Measurements from ENCODE around the gene DCDC1.
A peak's percentile ranks its signal among the peaks of the same experiment; 100 is the strongest.

DCDC1 gene

DNA sequence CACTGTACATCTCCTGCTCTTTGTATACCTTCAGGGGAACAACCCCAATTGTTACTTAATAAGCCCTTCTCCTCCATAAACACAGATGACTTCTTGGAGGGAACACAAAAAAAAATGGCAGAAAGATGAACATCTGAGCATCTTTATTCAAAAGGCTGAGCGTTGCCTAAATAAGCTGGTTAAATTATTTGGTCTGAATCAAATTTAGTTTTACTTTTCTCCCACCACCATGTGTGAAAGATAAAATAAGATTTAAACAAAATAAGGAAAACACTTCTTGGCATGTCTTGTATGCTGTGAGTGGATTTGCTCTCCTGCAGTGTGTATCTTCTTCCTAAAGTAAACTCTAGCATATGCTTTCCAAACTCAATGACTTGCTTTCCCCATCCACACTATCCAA is 137.9 kb downstream of the DCDC1 start:
- DNase-seq, result no peak

DNA sequence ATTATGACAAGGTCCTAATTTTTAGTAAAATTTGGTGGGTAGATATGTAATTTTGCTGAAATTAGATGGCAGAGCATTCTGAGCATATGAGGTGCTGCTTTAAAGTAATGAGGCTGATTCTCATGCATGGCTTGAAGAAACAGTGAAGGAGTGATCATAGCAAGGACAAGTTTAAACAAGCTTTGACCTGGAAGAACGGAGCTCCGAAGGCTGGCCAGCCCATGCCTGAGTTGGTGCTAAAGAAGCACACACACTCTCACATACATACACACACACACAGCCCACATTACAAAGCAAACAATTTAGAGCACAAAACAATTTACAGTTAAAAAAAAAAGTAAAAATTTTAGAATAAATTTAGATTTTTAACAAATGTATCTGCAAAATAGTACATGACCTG is 150.7 kb downstream of the DCDC1 start:
- no peak for DNase-seq

DNA sequence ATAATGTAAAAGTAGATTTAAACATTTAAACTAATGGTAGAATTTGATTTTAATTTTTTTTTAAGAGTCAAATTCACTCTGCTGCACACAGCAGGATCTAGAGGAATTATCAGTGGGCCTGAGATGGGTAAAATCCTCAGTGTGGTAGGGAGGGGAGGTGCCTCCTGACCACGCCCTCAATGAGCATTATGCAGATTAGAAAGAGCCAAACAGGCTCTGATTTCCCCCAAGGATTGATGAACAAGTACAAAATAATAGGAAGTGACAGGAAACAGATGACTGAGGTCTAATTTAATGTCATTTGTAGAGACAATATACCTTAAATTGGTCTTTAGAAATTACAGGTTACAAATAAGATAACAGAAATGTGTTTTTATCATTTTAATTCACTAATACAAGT is 155.2 kb downstream of the DCDC1 start:
- DNase-seq, result no peak

DNA sequence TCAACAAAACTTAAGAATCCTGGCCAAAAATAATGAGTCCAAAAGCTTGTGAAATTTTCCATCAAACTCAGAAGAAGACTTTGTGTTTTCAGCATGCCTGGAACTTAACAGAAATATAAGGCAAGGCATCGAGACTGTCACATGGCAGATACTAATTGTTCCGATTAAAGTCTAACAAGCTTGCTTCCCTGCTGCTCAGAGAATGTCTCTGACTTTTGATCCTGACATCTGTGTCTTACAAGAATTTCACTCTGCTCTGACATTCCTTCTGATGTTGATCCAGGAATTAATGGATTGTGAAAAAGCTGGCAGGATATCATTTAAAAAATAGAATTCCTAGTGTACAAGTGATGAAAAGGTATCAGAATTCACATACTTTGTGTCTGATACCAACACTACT is 170.2 kb downstream of the DCDC1 start:
- no peak for DNase-seq

DNA sequence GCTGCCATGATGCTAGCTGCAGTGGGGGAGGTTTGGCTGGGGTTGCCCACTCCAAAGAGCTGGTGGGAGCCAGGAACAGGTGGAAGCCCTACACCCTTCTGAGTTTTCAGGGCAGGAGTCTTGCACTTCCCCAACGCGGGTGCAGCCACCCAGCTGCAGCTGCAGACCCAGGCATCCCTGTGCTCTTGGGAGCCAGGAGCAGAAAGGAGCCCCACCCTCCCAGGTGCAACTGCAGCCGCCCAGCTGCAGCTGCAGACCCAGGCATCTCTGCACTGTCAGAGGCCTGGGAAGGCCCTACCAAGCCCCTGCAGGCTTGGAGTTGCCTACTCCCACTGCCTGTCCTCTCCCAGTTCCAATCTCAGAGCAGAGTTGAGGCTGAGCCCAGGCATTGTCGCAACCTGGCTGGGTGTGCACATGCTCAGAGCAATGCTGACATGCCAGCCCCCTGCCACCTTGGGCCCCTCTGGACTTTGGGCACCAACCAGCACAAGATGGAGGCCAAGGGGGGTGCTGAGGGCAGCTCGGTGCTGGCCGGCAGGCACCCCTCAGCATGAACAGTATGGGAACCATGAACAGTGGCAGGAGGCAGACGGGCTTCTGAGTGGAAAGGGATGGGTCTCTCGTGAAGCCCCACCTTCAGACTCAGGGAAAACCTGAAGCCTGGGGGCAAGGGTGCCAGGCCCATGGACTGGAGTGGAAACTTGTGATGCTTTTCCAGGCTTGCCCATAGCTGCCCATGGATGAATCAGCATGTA is 195.4 kb downstream of the DCDC1 start:
- DNase-seq, result no peak

DNA sequence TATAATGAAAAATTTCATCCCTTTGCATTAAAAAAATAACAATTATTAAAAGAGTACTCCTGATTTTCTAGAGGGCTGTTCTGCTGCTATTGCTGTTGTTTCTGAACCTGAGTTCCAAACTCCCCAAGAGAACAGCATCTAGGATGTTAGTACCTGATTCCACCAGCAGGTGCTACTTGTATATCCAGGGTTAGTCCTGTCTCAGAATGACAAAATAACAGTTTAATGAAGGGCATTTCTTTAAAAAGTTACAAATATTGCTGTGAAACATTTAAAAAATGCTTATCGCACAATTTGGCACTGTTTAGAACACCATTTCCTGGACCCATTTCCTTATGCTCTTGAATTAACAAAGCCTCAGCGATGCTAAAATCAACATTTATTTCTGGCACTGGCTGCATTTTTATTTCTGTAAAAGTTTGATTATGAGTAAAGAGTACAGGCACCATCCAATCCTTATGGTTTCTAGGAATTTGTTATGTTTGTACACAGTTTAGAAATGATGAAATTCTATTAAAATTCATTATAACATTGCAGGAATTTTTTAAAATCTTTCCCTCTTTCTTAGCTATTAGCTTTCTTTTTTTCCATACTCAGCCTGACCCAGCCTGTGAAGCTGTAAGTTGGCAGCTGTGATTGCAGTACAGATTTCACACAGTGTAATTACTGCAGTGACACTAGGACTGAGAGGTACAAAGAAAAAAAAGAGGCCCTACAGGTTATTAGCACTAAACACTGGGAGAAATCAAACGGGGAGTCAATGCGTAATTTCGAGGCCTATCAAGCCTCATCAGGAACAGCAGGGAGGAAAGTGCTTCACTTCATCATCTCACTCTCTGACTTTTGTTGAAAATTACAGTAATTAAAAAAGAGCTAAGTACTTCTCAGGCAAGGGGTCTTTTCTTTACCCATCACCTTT is 208.8 kb downstream of the DCDC1 start:
- no peak for DNase-seq

DNA sequence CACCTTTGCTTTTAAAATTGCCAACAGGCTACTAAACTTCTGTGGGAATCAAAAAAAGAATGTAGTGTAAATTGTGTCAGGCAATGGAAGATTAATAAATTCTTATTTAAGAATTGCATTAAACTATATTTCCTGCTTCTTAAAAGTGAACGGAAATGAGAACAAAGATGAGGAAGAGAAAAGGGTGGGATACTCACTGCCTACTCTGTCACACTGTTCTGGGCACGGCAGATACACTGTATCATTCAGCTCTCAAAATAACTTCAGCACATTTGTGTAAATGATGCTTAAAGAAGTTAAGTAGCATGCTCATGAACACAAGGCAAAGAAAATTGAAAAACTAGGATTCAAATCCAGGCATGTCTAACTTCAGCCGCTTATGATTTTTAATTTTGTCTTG is 218.7 kb downstream of the DCDC1 start:
- DNase-seq, result no peak

DNA sequence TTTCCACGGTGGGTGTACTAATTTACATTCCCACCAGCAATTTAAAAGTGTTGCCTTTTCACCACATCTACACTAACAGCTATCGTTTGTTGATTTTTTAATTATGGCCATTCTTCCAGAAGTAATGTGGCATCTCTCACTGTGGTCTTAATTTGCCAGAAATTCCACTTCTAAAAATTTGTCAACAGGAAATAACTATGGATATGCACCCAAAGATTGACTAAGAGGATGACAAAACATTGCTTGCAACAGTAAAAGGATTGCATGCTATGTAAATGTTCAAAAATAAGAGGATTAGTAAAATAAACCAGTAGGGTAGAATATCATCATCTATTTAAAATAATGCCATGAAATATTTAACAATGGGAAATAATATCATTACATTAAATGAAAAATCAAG is 219.5 kb downstream of the DCDC1 start:
- no peak for DNase-seq

DNA sequence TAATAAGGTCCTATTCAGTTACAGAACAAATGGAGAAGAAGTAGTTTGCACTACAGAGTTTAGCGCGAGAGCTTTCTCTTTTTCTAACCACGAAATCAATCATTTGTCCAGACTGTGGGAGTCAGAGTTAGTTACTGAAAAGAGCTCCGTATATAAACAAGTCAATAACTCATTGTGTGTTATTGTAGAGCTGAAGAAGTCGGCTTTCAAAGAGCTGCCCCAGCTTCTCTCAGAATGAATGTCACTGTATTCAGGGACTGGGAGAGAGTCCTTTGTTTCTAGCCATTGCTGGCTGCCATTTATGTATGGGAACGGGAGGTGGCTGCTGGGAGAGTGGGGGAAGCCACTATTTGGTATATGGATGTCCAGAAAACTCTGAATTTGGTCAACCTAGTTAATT is 227.8 kb downstream of the DCDC1 start:
- DNase-seq, result no peak

DNA sequence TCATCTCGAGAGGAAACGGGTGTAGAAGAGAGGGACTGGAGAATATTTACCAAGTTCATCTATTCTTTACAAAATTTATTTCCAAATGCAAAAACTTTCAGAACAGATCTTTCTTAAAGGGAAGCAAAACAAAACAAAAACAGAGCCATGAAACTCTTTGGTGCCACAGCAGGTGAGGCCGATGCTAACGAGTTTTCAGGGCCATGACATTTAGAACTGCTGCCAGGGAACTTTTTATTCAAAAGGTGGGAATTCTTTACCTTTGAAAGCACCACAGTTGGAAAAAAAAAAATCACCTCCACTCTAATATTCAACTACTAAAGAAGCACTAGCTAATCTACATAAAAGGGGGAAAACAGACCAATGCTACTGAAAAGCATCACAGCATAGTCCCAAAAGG is 230.1 kb downstream of the DCDC1 start:
- DNase-seq, result no peak

DNA sequence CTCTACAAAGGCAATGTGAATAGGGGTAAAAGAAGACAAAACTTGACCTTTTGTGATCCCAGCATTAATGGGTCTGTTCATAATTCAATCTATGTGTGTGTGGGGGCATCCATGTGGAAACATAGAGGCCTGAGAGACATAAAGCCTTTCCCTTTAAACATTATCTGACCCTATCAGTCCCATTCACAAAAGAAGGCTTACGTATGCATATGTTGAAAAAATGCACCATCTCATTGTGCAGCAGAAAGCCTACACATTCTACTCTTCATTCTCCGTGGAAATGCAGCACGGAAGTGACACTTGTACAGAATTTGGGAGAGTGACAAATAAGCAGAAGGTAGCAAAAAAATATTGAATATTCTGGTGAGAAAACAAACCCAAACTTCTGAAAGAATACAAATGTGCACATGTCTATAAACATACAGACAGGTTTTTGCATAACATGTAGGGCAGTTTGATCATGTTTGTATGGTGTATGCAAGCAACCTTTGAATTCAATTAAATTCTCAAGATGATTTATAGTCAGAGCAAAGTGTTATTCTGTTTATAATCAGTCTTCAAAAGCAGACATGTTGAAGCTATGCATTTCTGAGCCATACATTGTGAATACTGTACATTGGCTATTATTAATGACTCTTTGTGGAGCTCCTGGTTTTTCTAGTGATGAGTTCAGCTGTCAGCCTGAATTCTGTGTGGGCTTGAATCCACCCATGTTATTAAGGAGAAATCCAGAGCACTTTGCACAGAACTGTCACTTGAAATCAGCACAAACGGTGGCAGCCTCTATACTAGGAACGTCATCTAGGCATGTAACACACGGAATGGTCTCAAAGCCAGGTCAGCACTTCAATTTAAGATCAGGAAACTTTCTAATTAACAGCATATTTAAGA is 236.8 kb downstream of the DCDC1 start:
- DNase-seq, result no peak

DNA sequence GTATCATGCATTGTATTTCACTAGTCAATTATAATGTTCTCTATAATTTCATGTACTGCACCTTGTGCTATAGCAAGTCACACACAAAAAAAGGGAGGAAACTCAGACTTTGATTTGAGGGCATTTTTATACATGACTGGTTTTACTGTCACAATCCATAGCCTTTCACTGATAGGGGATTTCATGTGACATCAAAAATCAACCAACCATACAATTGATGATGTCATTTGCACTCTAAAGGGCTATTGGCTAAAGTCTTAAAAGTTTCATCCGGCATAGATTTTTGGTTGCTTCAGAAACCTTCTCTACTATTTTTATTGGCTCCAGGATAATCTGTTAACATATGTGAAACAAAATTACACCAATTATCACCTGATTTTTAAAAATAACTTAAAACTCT is 237.8 kb downstream of the DCDC1 start:
- no peak for DNase-seq

DNA sequence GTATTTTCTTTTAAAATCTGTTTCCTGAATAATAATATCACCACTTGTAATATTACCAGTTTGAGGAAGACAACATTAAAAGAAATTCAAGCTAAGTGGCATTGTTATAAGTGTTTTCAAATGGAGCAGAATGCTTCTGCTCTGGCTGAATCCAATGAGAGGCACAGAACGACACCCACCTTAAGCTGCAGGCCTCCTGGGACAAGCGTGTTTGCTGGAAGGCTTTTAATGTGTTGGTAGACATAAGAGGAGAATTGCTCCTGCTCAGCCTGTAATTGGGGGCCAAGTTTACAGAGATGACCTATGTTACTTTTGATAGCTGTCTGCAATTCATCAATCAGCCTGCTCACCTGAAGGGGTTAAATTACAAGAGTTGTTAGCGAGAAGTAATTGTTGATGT is 242.2 kb downstream of the DCDC1 start:
- DNase-seq, result no peak

DNA sequence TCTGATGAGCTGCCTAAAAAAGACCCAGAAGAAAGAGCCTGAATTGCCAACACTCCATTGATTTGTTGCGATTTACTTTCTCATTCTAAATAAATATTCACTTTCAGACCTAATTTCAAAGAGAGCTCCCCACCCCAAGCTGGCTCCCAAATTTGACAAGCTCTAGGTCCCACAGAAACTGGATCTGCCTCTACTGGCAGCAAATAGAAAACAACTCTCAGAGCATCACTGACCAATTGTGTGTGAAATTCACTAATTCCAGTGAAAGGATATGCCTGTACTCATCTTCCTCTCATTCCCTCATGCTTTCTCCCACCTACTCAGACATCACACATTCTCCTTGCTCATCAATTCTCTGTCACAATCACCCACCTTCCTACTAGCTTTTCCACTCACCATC is 249.1 kb downstream of the DCDC1 start:
- DNase-seq, result no peak

DNA sequence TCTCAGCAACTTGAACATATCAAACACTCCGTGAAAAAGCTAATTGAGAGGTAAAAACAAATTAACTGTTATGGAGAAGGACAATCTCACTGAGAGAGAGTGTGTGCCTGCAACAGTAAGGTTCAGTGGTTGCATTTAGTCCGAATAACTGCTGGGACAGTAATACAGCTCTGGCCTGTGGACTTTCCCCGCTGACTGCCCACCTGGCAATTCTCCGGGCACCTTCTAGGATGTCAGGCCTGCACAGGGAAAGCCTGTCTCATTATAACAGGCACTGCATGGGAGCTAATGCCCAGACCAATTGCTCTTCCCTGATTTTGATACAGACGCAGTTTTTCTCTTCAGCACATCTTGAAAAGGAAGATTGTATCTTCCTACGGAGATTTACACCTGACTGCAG is 251.0 kb downstream of the DCDC1 start:
- DNase-seq, result no peak

DNA sequence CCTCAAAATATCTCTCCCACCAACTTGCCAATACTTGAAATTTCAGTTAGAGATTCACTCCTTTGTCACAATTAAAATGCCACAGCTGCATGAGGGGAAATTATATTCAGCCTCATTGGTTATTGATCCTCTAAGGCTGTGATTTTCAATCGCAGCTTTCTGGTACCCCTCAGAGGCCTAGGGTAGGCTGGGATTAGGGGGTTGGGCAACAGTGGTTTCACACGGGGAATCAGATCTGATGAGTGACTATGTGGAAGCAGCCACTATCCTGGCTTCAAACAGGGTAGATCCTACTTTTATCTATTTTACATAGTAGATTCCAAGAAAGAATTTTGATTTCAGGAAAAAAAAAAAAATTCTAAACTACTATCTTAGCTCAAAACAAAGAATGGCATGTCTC is 252.5 kb downstream of the DCDC1 start:
- no peak for DNase-seq

DNA sequence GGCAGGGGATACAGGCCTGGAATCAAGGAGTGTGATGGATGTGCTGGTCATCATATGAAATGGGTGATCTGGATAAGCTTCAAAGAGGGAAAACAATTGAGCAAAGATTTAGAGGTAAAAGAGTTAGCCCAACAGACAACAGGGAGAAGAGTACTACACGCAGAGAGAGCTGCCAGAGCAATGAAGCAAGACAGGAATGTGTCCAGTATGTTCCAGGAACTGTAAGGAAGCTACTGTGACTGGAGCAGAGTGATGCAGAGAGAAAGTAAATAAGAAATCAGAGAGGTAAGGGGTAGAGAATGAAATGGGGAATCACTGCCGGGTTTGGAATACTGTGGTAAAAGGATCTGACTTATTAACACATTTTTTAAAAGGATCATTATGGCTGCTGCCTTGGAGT is 255.1 kb downstream of the DCDC1 start:
- DNase-seq, result no peak

DNA sequence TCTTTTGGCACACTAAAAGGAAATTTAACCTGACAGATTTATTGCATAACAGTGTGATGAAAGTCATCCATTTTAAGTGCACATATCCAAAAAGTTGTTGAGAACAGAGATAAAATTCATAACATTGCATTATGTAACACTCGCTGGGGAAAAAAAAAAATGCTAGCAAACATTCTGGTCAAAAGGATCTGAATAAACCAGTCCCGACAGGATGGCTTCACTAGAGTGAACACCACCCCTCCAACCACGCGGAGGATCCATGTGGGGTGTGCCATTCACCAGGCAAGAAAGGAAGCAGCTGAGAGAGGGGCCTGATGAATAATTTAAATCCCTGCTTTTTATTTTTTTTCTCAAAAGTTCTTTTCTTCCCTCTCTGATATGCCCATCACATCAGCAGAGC is 258.7 kb downstream of the DCDC1 start:
- no peak for DNase-seq

DNA sequence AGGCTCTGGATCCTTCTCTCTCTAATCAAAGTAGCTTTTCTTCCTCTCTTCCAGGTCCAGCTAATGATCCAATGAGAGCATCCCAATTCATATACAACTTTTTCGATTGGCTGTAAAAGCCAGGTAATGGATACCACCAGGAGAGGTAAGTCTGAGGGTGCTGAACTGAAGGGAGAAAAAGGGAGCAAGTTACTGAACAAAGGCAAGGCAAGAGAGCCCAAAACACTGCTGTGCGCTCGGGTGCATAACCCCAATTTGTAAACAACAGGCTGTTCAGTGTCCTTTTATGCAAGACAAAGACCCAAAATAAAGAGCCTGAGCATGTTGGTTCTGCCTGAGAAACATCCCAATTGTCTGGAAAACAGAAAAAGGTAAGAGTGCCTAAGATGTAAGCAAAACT is 260.1 kb downstream of the DCDC1 start:
- no peak for DNase-seq

DNA sequence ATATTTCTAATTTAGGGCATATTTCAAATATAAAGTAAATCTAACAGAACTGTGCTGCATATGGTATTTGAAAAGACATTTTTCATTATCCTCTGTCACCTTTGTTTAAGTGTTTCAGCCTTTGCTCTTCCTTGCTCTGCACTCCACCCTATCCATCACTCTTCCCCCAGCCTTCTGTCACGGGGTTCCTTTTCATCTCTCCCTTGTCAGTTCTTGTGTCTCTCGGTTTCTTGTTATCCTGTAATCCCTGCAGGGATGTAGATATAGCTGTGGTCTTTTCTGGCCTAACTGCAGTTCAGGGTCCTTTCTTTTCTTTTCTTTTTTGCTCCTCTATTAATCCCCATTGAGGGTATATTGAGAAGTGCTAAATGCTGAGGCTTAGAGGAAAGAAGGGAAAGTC is 261.9 kb downstream of the DCDC1 start:
- DNase-seq, result no peak

DNA sequence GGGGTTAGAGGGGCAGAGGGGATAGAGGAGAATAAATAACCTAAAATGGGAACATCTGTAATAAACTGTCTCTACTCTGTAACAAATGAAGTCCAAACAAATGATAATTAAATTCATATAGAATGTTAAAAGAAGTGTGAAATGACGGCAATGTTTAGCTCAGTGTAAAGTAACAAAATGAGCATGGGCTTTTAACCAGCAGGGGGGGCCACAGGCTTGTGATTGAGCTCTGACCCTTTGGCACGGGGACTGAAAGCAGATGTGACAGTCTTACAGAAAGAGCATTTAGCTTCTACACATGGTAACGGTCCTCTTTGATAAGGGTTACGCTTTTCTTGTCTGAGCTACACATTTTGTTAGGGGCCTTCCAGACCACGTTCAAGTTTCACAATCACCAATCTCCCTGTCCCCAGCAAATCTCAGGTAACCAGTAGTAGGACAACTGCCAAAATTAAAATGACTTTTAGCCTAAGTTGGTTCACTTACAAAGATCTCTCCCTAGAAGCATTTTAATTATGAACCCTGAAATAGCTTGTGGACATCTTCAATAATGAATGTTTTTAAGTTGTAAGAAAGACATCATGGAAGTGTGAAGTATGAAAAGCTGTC is 262.5 kb downstream of the DCDC1 start:
- peak; percentile 24 for DNase-seq

DNA sequence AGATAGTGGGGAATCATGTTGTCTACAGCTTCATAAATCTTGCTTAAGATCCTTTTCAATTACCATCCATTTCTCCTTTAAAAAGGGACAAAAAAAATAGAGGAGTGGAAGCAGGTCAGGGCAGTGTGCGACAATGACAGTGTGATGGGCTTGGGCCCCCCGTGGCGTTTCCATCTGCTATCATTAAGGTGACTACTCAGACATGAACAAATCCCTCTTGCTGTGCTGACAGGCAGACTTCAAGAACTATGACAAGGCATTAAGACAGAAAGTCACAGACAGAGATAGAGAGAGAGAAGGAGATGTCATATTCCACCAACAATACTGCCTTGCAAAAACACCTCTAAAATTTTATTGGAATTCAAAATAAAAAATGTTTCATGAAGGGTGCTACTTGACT is 263.2 kb downstream of the DCDC1 start:
- no peak for DNase-seq

DNA sequence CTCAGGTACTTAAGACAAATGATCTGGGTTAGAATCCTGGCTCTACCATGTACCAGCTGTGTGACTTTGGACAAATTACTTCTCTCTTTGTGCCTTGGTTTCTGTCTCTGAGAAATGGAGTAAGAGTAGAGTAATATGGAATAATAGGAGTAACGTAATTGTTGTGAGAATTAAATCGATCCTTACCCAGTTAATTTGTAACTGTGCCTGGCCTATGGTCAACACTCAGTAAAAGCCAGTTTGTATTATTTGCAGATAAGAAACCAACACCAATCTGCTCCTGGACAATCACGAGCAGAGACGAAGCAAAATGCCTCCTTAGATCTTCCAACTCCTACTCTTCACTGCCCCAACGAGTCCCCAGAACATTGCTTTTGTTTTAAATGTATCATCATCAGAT is 266.7 kb downstream of the DCDC1 start:
- no peak for DNase-seq
